SK-N-SH (cell line): ENCODE results near the gene B4GALT3. TPM values are rescaled to one million over a fixed set of nuclear protein-coding genes. Genes with fewer than 3 reads are reported as not detected.

ENCODE experiments used
- CTCF ChIA-PET: fragments of 300-600, 350-600 bp; formaldehyde crosslinking; extraction: SDS; loops from one replicate; lab custom pipeline; 2021; lab: Yijun Ruan, JAX
- POLR2A ChIA-PET: fragments of 350-600 bp; sonication (Branson Sonifier 250); formaldehyde crosslinking; extraction: SDS; loops from one replicate; lab custom pipeline; 2020; ENCODE audit warnings: antibody characterized with exemption, inconsistent platforms; lab: Yijun Ruan, JAX
- DNase-seq: peaks from one replicate; pipeline ENCODE4 v3.0.0; 2012
- H2AFZ ChIP-seq: fragments of 200-600 bp; sonication (generic); 2 replicates; pipeline ENCODE4 v1.8.1; 2016; ENCODE audit warnings: antibody characterized with exemption, mild to moderate bottlenecking, low read depth
- H3F3A ChIP-seq: fragments of 200-600 bp; sonication (generic); replicated peaks from 2 replicates; pipeline ENCODE3; 2016; ENCODE audit warnings: antibody characterized with exemption, mild to moderate bottlenecking; ENCODE audit not compliant: insufficient read depth
- H3K27ac ChIP-seq, 2 experiments: fragments of 200-500 bp in 1 of 2; fragments of 200-600 bp in 1 of 2; sonication (Bioruptor generic) in 1 of 2; sonication (generic), shearing (Covaris generic) in 1 of 2; 2 replicates each; pipeline versions ENCODE4 v1.5.1 to v1.6.1; 2014 to 2016; ENCODE audit warnings: low read depth in 2 of 2, inconsistent platforms in 1 of 2, low read length in 1 of 2, mild to moderate bottlenecking in 1 of 2, mixed read lengths in 1 of 2
- H3K27me3 ChIP-seq: fragments of 200-600 bp; sonication (generic), shearing (Covaris generic); 2 replicates; pipeline ENCODE4 v1.6.1; 2016; ENCODE audit warnings: mixed run types; ENCODE audit not compliant: insufficient read depth
- H3K36me3 ChIP-seq, 2 experiments: fragments of 200-500 bp in 1 of 2; fragments of 200-600 bp in 1 of 2; sonication (Bioruptor generic) in 1 of 2; sonication (generic) in 1 of 2; replicated peaks in 1 of 2; 2 replicates each; pipeline versions ENCODE3 to v1.5.1; 2014 to 2016; ENCODE audit warnings: low read length in 1 of 2, mild to moderate bottlenecking in 1 of 2; ENCODE audit not compliant: insufficient read depth in 2 of 2, control insufficient read depth in 1 of 2
- H3K4me1 ChIP-seq, 2 experiments: fragments of 200-500 bp in 1 of 2; fragments of 200-600 bp in 1 of 2; sonication (Bioruptor generic) in 1 of 2; sonication (generic), shearing (Covaris generic) in 1 of 2; 2 replicates each; pipeline versions ENCODE4 v1.5.1 to v1.6.1; 2014 to 2016; ENCODE audit warnings: low read depth in 1 of 2, low read length in 1 of 2, mixed run types in 1 of 2; ENCODE audit not compliant: insufficient read depth in 2 of 2, control insufficient read depth in 1 of 2
- H3K4me2 ChIP-seq: fragments of 200-600 bp; sonication (generic), shearing (Covaris generic); 2 replicates; pipeline ENCODE4 v1.6.1; 2017; ENCODE audit warnings: mixed run types
- H3K4me3 ChIP-seq, 2 experiments: fragments of 200-500 bp in 1 of 2; fragments of 200-600 bp in 1 of 2; sonication (Bioruptor generic) in 1 of 2; sonication (generic), shearing (Covaris generic) in 1 of 2; 2 replicates each; pipeline versions ENCODE4 v1.5.1 to v1.8.1; 2014 to 2016; ENCODE audit warnings: low read depth in 2 of 2, inconsistent platforms in 1 of 2, low read length in 1 of 2, mild to moderate bottlenecking in 1 of 2, mixed read lengths in 1 of 2, moderate library complexity in 1 of 2
- H3K79me2 ChIP-seq: fragments of 200-600 bp; sonication (generic); 2 replicates; pipeline ENCODE4 v1.8.1; 2017; ENCODE audit warnings: mild to moderate bottlenecking; ENCODE audit not compliant: insufficient read depth
- H3K9ac ChIP-seq: fragments of 200-600 bp; sonication (generic); 2 replicates; pipeline ENCODE4 v1.6.1; 2017; ENCODE audit warnings: mixed run types
- H3K9me2 ChIP-seq: fragments of 200-600 bp; sonication (generic); 2 replicates; pipeline ENCODE4 v1.6.1; 2017; ENCODE audit warnings: mixed run types
- H3K9me3 ChIP-seq: fragments of 200-600 bp; sonication (generic); 2 replicates; pipeline ENCODE4 v1.6.1; 2017; ENCODE audit warnings: mixed run types, mild to moderate bottlenecking, moderate library complexity
- H4K20me1 ChIP-seq: fragments of 200-600 bp; sonication (generic); 2 replicates; pipeline ENCODE4 v1.6.1; 2017; ENCODE audit warnings: mild to moderate bottlenecking, mixed run types; ENCODE audit not compliant: insufficient read depth
- ELF1 ChIP-seq: IDR thresholded peaks from 2 replicates; pipeline ENCODE4 v1.4.0; 2012
- FOSL2 ChIP-seq: IDR thresholded peaks from 2 replicates; pipeline ENCODE4 v1.4.0; 2012; ENCODE audit warnings: low read depth, mild to moderate bottlenecking, moderate library complexity, borderline replicate concordance
- FOXJ3 ChIP-seq: sonication (generic); formaldehyde crosslinking; IDR thresholded peaks from 2 replicates; pipeline ENCODE4 v1.5.1; 2020; ENCODE audit warnings: mild to moderate bottlenecking, missing genetic modification reagents
- GABPA ChIP-seq: IDR thresholded peaks from 2 replicates; pipeline ENCODE4 v1.4.0; 2012; ENCODE audit warnings: low read depth, mild to moderate bottlenecking
- MEF2A ChIP-seq: IDR thresholded peaks from 2 replicates; pipeline ENCODE4 v1.4.0; 2012; ENCODE audit warnings: low read depth, borderline replicate concordance
- MXI1 ChIP-seq: IDR thresholded peaks from 2 replicates; pipeline ENCODE4 v1.6.1; 2012; ENCODE audit warnings: mild to moderate bottlenecking, low read depth, low read length, improper control_type of control experiment
- NRF1 ChIP-seq: IDR thresholded peaks from 2 replicates; pipeline ENCODE4 v1.6.1; 2012; ENCODE audit warnings: low read depth, mild to moderate bottlenecking, low read length
- POLR2AphosphoS5 ChIP-seq: IDR thresholded peaks from 2 replicates; pipeline ENCODE4 v1.6.1; 2012; ENCODE audit warnings: low read depth, low read length
- RAD21 ChIP-seq: IDR thresholded peaks from 2 replicates; pipeline ENCODE4 v1.6.1; 2012; ENCODE audit warnings: mild to moderate bottlenecking, low read length
- RCOR1 ChIP-seq: fragments of 150-350 bp; IDR thresholded peaks from 2 replicates; pipeline ENCODE4 v1.6.1; 2017; ENCODE audit warnings: antibody characterized with exemption, low read length
- REST ChIP-seq: IDR thresholded peaks from 2 replicates; pipeline ENCODE4 v1.6.1; 2012; ENCODE audit warnings: mild to moderate bottlenecking, low read depth, low read length, moderate library complexity
- RXRA ChIP-seq: IDR thresholded peaks from 2 replicates; pipeline ENCODE4 v1.4.0; 2012; ENCODE audit warnings: low read depth, mild to moderate bottlenecking, borderline replicate concordance
- SMC3 ChIP-seq: IDR thresholded peaks from 2 replicates; pipeline ENCODE4 v1.6.1; 2012; ENCODE audit warnings: low read depth, low read length, improper control_type of control experiment
- TAF1 ChIP-seq: IDR thresholded peaks from 2 replicates; pipeline ENCODE4 v1.6.1; 2012; ENCODE audit warnings: low read depth, mild to moderate bottlenecking, low read length, moderate library complexity, borderline replicate concordance
- TCF12 ChIP-seq: IDR thresholded peaks from 2 replicates; pipeline ENCODE4 v1.4.0; 2012
- USF1 ChIP-seq: IDR thresholded peaks from 2 replicates; pipeline ENCODE4 v1.4.0; 2012; ENCODE audit warnings: low read depth, borderline replicate concordance
- USF2 ChIP-seq: fragments of 150-350 bp; IDR thresholded peaks from 2 replicates; pipeline ENCODE4 v1.6.1; 2017; ENCODE audit warnings: antibody characterized with exemption, low read length, low read depth, borderline replicate concordance
- ZBTB33 ChIP-seq: IDR thresholded peaks from 2 replicates; pipeline ENCODE4 v1.4.0; 2012; ENCODE audit warnings: low read depth, borderline replicate concordance
- WGBS: methylation state at CpG from one replicate; pipeline ENCODE4 v1.1.6; 2017; ENCODE audit warnings: low lambda C conversion rate; 5-methylcytosine and 5-hydroxymethylcytosine counted together
- polyA plus RNA-seq, 3 experiments: library from polyadenylated mRNA; depleted of rRNA; stranded (reverse); fragments of >200 nt; gene quantifications; 2 replicates each; pipeline ENCODE4 v1.2.3, GENCODE V29; 2012

The B4GALT3 gene
- polyA plus RNA-seq, 1 of the 3 experiments (the other 2 are of a cell fraction), result 56.5 TPM

GRCh38 chr1:161219078-161219892, 42.0 kb upstream of the B4GALT3 start:
- Histone ChIP-seq H3K27me3 (no peaks in the 10 kb centered on the region), H3F3A (no peaks in the 10 kb centered on the region), H3K36me3 (peaks cover 3 to 8% of the 10 kb centered on the region in 2 experiments), H3K4me3 (no peak overlapping the region), H3K79me2 (no peaks in the 10 kb centered on the region), H3K9ac (no peak overlapping the region), H2AFZ (no peak overlapping the region), H3K27ac (no peak overlapping the region), H3K4me2 (no peak overlapping the region), H3K4me1 (no peaks in the 10 kb centered on the region; a peak in 1 of 4 replicates), H3K9me2 (no peaks in the 10 kb centered on the region), H3K9me3 (no peaks in the 10 kb centered on the region), H4K20me1 (no peaks in the 10 kb centered on the region)
- ChIA-PET CTCF (interaction anchor here (0.7 to 6.0 kb wide), 10 partner anchors 7 to 843 kb away, joined by 3 to 40 read pairs (median 4); partner anchors contain the start of genes NDUFS2 and TOMM40L), POLR2A (interaction anchor here (0.6 to 1.7 kb wide), 2 partner anchors 17 to 31 kb away, joined by 4 to 6 read pairs; partner anchors contain the start of gene NDUFS2)
- DNase-seq, result no peak
- TF ChIP-seq RCOR1 (no peak), GABPA (no peak), POLR2AphosphoS5 (no peak), SMC3 (no peak), RXRA (no peak), RAD21 (no peak)
- 85% methylated on average over 5 of the region's 5 CpGs for WGBS

GRCh38 chr1:161218301-161219077, 41.2 kb upstream of the B4GALT3 start:
- H3K9me2 ChIP-seq, result no peaks in the 10 kb centered on the region
- no peak overlapping the region for H3K4me3 ChIP-seq
- no peak overlapping the region for H3K9ac ChIP-seq
- no peaks in the 10 kb centered on the region for H3K27me3 ChIP-seq
- H3K79me2 ChIP-seq, result no peaks in the 10 kb centered on the region
- H3K27ac ChIP-seq, result no peak overlapping the region
- no peak overlapping the region for H2AFZ ChIP-seq
- H3K36me3 ChIP-seq, result peaks cover 10 to 16% of the 10 kb centered on the region in 2 experiments
- no peak for DNase-seq
- CTCF ChIA-PET, result interaction anchor here (1.2 to 6.0 kb wide), 9 partner anchors 8 to 164 kb away, joined by 3 to 40 read pairs (median 4); partner anchors contain the start of genes NDUFS2 and TOMM40L
- WGBS, result 86% methylated on average over 8 of the region's 8 CpGs
- no peaks in the 10 kb centered on the region for H3F3A ChIP-seq
- H3K9me3 ChIP-seq, result no peaks in the 10 kb centered on the region
- POLR2A ChIA-PET, result no interaction called here
- no peaks in the 10 kb centered on the region; a peak in 1 of 4 replicates for H3K4me1 ChIP-seq
- H3K4me2 ChIP-seq, result no peak overlapping the region
- H4K20me1 ChIP-seq, result no peaks in the 10 kb centered on the region
- TF ChIP-seq USF2 (no peak), TCF12 (no peak), ELF1 (no peak), FOSL2 (no peak), FOXJ3 (CRISPR knock-in tag) (no peak), RAD21 (no peak), NRF1 (no peak), USF1 (no peak), ZBTB33 (no peak), REST (no peak), MEF2A (no peak), MXI1 (no peak), GABPA (no peak), TAF1 (no peak)
